ENCODE data around the gene DISC1. TPM values are rescaled to one million over a fixed set of nuclear protein-coding genes. Genes with fewer than 3 reads are reported as not detected.

Gene DISC1
- total RNA-seq, 3 donors from 2014 or later, result 4.8 to 11.3 (median 8.9) TPM

GRCh38 chr1:231688989-231689388, 62.4 kb downstream of the DISC1 start:
- TF ChIP-seq CTCF (IDR thresholded peaks at IDR 0.05), result no peak
- intact Hi-C loops (cut with DNase I, micrococcal nuclease), result no loop called here
- H3K9me3 ChIP-seq, result peaks cover 7% of the 10 kb centered on the region
- no peak for ATAC-seq
- peaks cover 6% of the 10 kb centered on the region for H3K4me1 ChIP-seq (ENCODE audit: low read depth)
- H3K4me3 ChIP-seq, result no peak overlapping the region
- no peaks in the 10 kb centered on the region for H3K36me3 ChIP-seq (ENCODE audit: low read depth)
- DNase-seq, result no peak

GRCh38 chr1:231690059-231690458, 63.5 kb downstream of the DISC1 start:
- Histone ChIP-seq H3K4me1 (ENCODE audit: low read depth) (no peaks in the 10 kb centered on the region), H3K9me3 (peaks cover 7% of the 10 kb centered on the region), H3K4me3 (no peak overlapping the region), H3K36me3 (ENCODE audit: low read depth) (no peaks in the 10 kb centered on the region)
- ATAC-seq, result no peak
- no peak for DNase-seq
- TF ChIP-seq CTCF (IDR thresholded peaks at IDR 0.05), result no peak
- intact Hi-C loops (cut with DNase I, micrococcal nuclease), result no loop called here

- ATAC-seq (no peak), DNase-seq (no peak)
- no peaks in the 10 kb centered on the region for H3K4me1 ChIP-seq (ENCODE audit: low read depth)
- TF ChIP-seq CTCF (IDR thresholded peaks at IDR 0.05), result no peak
- no peak overlapping the region for H3K4me3 ChIP-seq
- H3K9me3 ChIP-seq, result no peaks in the 10 kb centered on the region
- H3K36me3 ChIP-seq (ENCODE audit: low read depth), result no peaks in the 10 kb centered on the region
- intact Hi-C loops (cut with DNase I, micrococcal nuclease), result no loop called here
These were observed 65.1 kb downstream of the DISC1 start for GRCh38 chr1:231691618-231692259.

- peak in 1 of 3 donors; percentile 48 for DNase-seq
- H3K9me3 ChIP-seq, result no peaks in the 10 kb centered on the region
- ATAC-seq, result peak; percentile 59
- no peak for TF ChIP-seq CTCF (IDR thresholded peaks at IDR 0.05)
- H3K4me3 ChIP-seq, result no peak overlapping the region
- H3K4me1 ChIP-seq (ENCODE audit: low read depth), result no peaks in the 10 kb centered on the region
- H3K36me3 ChIP-seq (ENCODE audit: low read depth), result no peaks in the 10 kb centered on the region
- intact Hi-C loops (cut with DNase I, micrococcal nuclease), result no loop called here
These were observed 66.9 kb downstream of the DISC1 start for GRCh38 chr1:231693361-231694074.

GRCh38 chr1:231694075-231694431, 67.5 kb downstream of the DISC1 start:
- ATAC-seq, result peak; percentile 58
- H3K9me3 ChIP-seq, result no peaks in the 10 kb centered on the region
- no peak for TF ChIP-seq CTCF (IDR thresholded peaks at IDR 0.05)
- H3K4me1 ChIP-seq (ENCODE audit: low read depth), result no peaks in the 10 kb centered on the region
- no peak overlapping the region for H3K4me3 ChIP-seq
- H3K36me3 ChIP-seq (ENCODE audit: low read depth), result no peaks in the 10 kb centered on the region
- intact Hi-C loops (cut with DNase I, micrococcal nuclease), result no loop called here
- peak in 2 of 3 donors; percentile 50 to 55 for DNase-seq
